ENCODE measurements around the gene CSDE1. TPM values are rescaled to one million over a fixed set of nuclear protein-coding genes. Genes with fewer than 3 reads are reported as not detected.

The CSDE1 gene
- total and polyA plus RNA-seq, 11 donors, result 177 to 1,317 (median 871) TPM

- intact Hi-C loops (cut with DNase I), result no loop called here
- no peaks in the 10 kb centered on the region for H3K4me1 ChIP-seq
- H3K9me3 ChIP-seq, result no peaks in the 10 kb centered on the region
- DNase-seq, result no peak
- 92 to 98% (median 95%) methylated on average over 1 of the region's 1 CpG for WGBS, 4 donors
- no peaks in the 10 kb centered on the region for H3K27me3 ChIP-seq
- H3K4me3 ChIP-seq, result no peak overlapping the region
- no peak for ATAC-seq
- no peak overlapping the region for H3K27ac ChIP-seq
- no peak for TF ChIP-seq CTCF (IDR thresholded peaks at IDR 0.05)
- peaks cover 0 to 91% (median 81%) of the 10 kb centered on the region in 9 donors for H3K36me3 ChIP-seq
Observed at GRCh38 chr1:114771992-114772391, 14.2 kb upstream of the CSDE1 start.

GRCh38 chr1:114770989-114771388 is 13.2 kb upstream of the CSDE1 start:
- Histone ChIP-seq H3K27ac (no peak overlapping the region), H3K4me1 (no peaks in the 10 kb centered on the region), H3K36me3 (peaks cover 0 to 83% (median 73%) of the 10 kb centered on the region in 9 donors), H3K4me3 (no peak overlapping the region), H3K9me3 (no peaks in the 10 kb centered on the region), H3K27me3 (no peaks in the 10 kb centered on the region)
- TF ChIP-seq POLR2A (IDR thresholded peaks at IDR 0.05), result no peak
- no peak for TF ChIP-seq CTCF (IDR thresholded peaks at IDR 0.05)
- DNase-seq, result no peak
- ATAC-seq, result no peak
- whole genome bisulfite sequencing, 4 donors, result 94 to 100% (median 98%) methylated on average over 1 of the region's 1 CpG
- intact Hi-C loops (cut with DNase I), result no loop called here

GRCh38 chr1:114764689-114765088 is 6.9 kb upstream of the CSDE1 start:
- no peak overlapping the region for H3K27ac ChIP-seq
- no peaks in the 10 kb centered on the region for H3K4me1 ChIP-seq
- no peak overlapping the region for H3K4me3 ChIP-seq
- no peak for ATAC-seq
- 82 to 90% (median 89%) methylated on average over 4 of the region's 4 CpGs for WGBS, 4 donors
- intact Hi-C loops (cut with DNase I), result no loop called here
- H3K27me3 ChIP-seq, result no peaks in the 10 kb centered on the region
- no peak for DNase-seq
- peaks cover 0 to 20% (median 12%) of the 10 kb centered on the region in 9 donors for H3K36me3 ChIP-seq
- TF ChIP-seq POLR2A (IDR thresholded peaks at IDR 0.05) (no peak), CTCF (IDR thresholded peaks at IDR 0.05) (peak in 1 of 12 donors; percentile 15)
- peaks cover 0 to 6% (median 0%) of the 10 kb centered on the region in 12 donors for H3K9me3 ChIP-seq

- 31 to 39% (median 35%) methylated on average over 6 of the region's 6 CpGs for WGBS, 4 donors
- H3K27me3 ChIP-seq, result no peaks in the 10 kb centered on the region
- intact Hi-C loops (cut with DNase I), result loop anchor here in 5 of 10 donors (1.0 to 10.0 kb wide), 5 partner anchors 22 to 246 kb away; partner anchors contain the start of genes BCAS2 (in 4 of the 5), NRAS (in 2 of the 5), SIKE1 (in 1 of the 5) and TRIM33 (in 1 of the 5)
Observed at GRCh38 chr1:114758256-114758832, 560 bp upstream of the CSDE1 start.

More at GRCh38 chr1:114758256-114758832, 560 bp upstream of the CSDE1 start:
- Histone ChIP-seq H3K27ac (peak overlapping the region; percentile 92 to 100 (median 99)), H3K4me1 (peaks cover 16 to 45% (median 34%) of the 10 kb centered on the region in 12 donors), H3K9me3 (peaks cover 0 to 3% (median 0%) of the 10 kb centered on the region in 12 donors), H3K36me3 (no peaks in the 10 kb centered on the region), H3K4me3 (peak overlapping the region; percentile 81 to 99 (median 92))
- ATAC-seq (no peak), DNase-seq (no peak)
- TF ChIP-seq POLR2A (IDR thresholded peaks at IDR 0.05), result no peak
- no peak for TF ChIP-seq CTCF (IDR thresholded peaks at IDR 0.05)

Measured in heart left ventricle (tissue), 16 donors.